Measurements from ENCODE around the gene DCAF15.

Gene DCAF15

GRCh38 chr19:13930402-13930801, 21.9 kb upstream of the DCAF15 start:
- DNase-seq (ENCODE audit: low spot score): no peak

- DNase-seq (ENCODE audit: low spot score): no peak
Measured at GRCh38 chr19:13931391-13932148, 20.7 kb upstream of the DCAF15 start.

GRCh38 chr19:13932149-13932637, 20.1 kb upstream of the DCAF15 start:
- no peak for DNase-seq (ENCODE audit: low spot score)

GRCh38 chr19:13932911-13933393, 19.4 kb upstream of the DCAF15 start:
- DNase-seq (ENCODE audit: low spot score): no peak

- DNase-seq (ENCODE audit: low spot score): no peak
Measured at GRCh38 chr19:13934785-13935109, 17.6 kb upstream of the DCAF15 start.

GRCh38 chr19:13935765-13936510, 16.4 kb upstream of the DCAF15 start:
- DNase-seq (ENCODE audit: low spot score): no peak

GRCh38 chr19:13937479-13938300, 14.6 kb upstream of the DCAF15 start:
- no peak for DNase-seq (ENCODE audit: low spot score)

GRCh38 chr19:13938301-13939064, 13.8 kb upstream of the DCAF15 start, which contains the start of gene PODNL1:
TSS of gene PODNL1 (minus strand) at chr19:13938417. CDS start at chr19:13938181, 236 bp downstream.
- DNase-seq (ENCODE audit: low spot score): no peak

GRCh38 chr19:13942023-13942684, 10.2 kb upstream of the DCAF15 start:
- DNase-seq (ENCODE audit: low spot score): no peak

GRCh38 chr19:13946414-13946813, 5.9 kb upstream of the DCAF15 start:
- no peak for DNase-seq (ENCODE audit: low spot score)

- DNase-seq (ENCODE audit: low spot score): no peak
Measured at GRCh38 chr19:13951043-13951442, 1.3 kb upstream of the DCAF15 start.

- no peak for DNase-seq (ENCODE audit: low spot score)
Measured at GRCh38 chr19:13951799-13952153, 533 bp upstream of the DCAF15 start.

GRCh38 chr19:13952931-13953531, 722 bp downstream of the DCAF15 start:
- DNase-seq (ENCODE audit: low spot score): peak; percentile 64

- no peak for DNase-seq (ENCODE audit: low spot score)
Measured at GRCh38 chr19:13954185-13954584, 1.9 kb downstream of the DCAF15 start.

GRCh38 chr19:13955662-13956364, 3.5 kb downstream of the DCAF15 start:
- DNase-seq (ENCODE audit: low spot score): no peak

GRCh38 chr19:13956365-13956744, 4.0 kb downstream of the DCAF15 start:
- DNase-seq (ENCODE audit: low spot score): no peak

GRCh38 chr19:13957051-13957450, 4.7 kb downstream of the DCAF15 start:
- no peak for DNase-seq (ENCODE audit: low spot score)

GRCh38 chr19:13958043-13958442, 5.7 kb downstream of the DCAF15 start:
- no peak for DNase-seq (ENCODE audit: low spot score)

GRCh38 chr19:13959141-13959961, 7.0 kb downstream of the DCAF15 start:
- no peak for DNase-seq (ENCODE audit: low spot score)
